Smooth muscle cell of the brain vasculature (primary cell): ENCODE data around the gene EFNA3.

Experiments used
- DNase-seq: peaks from one replicate; pipeline ENCODE4 v3.0.0-alpha.2; 2012; ENCODE audit warnings: low read depth, low spot score

Gene EFNA3

GRCh38 chr1:155083052-155083541 lies 4.5 kb downstream of the EFNA3 start:
- no peak for DNase-seq

GRCh38 chr1:155083865-155084721 lies 5.5 kb downstream of the EFNA3 start:
- no peak for DNase-seq

- DNase-seq, result peak; percentile 93
Measured at GRCh38 chr1:155084722-155085503, 6.3 kb downstream of the EFNA3 start.

GRCh38 chr1:155085504-155086127 lies 7.0 kb downstream of the EFNA3 start:
- no peak for DNase-seq

GRCh38 chr1:155086128-155086741 lies 7.6 kb downstream of the EFNA3 start:
- no peak for DNase-seq

GRCh38 chr1:155086856-155087535 lies 8.4 kb downstream of the EFNA3 start:
- no peak for DNase-seq

GRCh38 chr1:155091071-155092051 lies 12.7 kb downstream of the EFNA3 start:
- peak; percentile 52 for DNase-seq

- no peak for DNase-seq
Measured at GRCh38 chr1:155092131-155092530, 13.5 kb downstream of the EFNA3 start.

GRCh38 chr1:155092641-155093040 lies 14.0 kb downstream of the EFNA3 start:
- DNase-seq, result no peak

GRCh38 chr1:155093911-155094621 lies 15.4 kb downstream of the EFNA3 start:
- DNase-seq, result no peak

GRCh38 chr1:155094622-155094948 lies 15.9 kb downstream of the EFNA3 start:
- no peak for DNase-seq

GRCh38 chr1:155099331-155099730 lies 20.7 kb downstream of the EFNA3 start:
- DNase-seq, result no peak

GRCh38 chr1:155103325-155103724 lies 24.7 kb downstream of the EFNA3 start:
- no peak for DNase-seq

- no peak for DNase-seq
Measured at GRCh38 chr1:155104605-155105534, 26.2 kb downstream of the EFNA3 start.

- no peak for DNase-seq
Measured at GRCh38 chr1:155105604-155106011, 27.0 kb downstream of the EFNA3 start.

- no peak for DNase-seq
Measured at GRCh38 chr1:155106862-155107261, 28.2 kb downstream of the EFNA3 start.

GRCh38 chr1:155107309-155108264 lies 28.9 kb downstream of the EFNA3 start:
- DNase-seq, result no peak
